Measurements from ENCODE around the gene AJAP1. TPM values are rescaled to one million over a fixed set of nuclear protein-coding genes. Genes with fewer than 3 reads are reported as not detected.

AJAP1 gene
- polyA plus RNA-seq, 1 of the 3 experiments (the other 2 are of a cell fraction) = not detected

DNA sequence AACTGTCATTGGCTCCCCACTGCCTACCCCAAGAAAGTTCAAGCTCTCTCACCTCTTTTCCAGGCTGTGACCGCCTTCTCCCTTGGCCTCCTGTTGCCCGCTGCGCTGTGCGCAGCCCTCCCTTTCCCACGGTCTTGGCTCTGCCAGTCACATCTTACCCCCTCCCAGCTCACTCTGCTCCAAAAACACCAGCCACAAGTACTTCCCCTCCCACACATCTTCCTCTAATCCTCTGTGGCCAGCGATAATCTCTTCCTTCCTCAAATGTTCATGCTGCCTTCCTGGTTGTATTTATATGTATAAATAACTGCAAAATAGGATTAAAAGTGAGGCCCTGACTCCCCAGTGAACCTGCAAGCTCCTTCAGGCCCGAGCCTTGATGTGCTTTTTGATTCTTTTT, 81.8 kb downstream of the AJAP1 start:
- H3K9me2 ChIP-seq = no peaks in the 10 kb centered on the region
- H3K27me3 ChIP-seq (ENCODE audit: insufficient read depth) = no peaks in the 10 kb centered on the region
- no peak for DNase-seq
- no peaks in the 10 kb centered on the region for H3K79me2 ChIP-seq (ENCODE audit: insufficient read depth)
- no peaks in the 10 kb centered on the region for H3F3A ChIP-seq (replicated peaks; ENCODE audit: insufficient read depth)
- 60% methylated on average over 7 of the region's 7 CpGs for WGBS (ENCODE audit: low lambda C conversion rate)
- no peaks in the 10 kb centered on the region for H4K20me1 ChIP-seq (ENCODE audit: insufficient read depth)
- TF ChIP-seq FOXJ3 (CRISPR knock-in tag; IDR thresholded peaks at IDR 0.05) (no peak), RXRA (IDR thresholded peaks at IDR 0.05; ENCODE audit: borderline replicate concordance, low read depth) (no peak), TAF1 (IDR thresholded peaks at IDR 0.05; ENCODE audit: borderline replicate concordance, low read depth, low read length) (no peak), GATA2 (CRISPR knock-in tag; IDR thresholded peaks at IDR 0.05) (no peak), RCOR1 (IDR thresholded peaks at IDR 0.05; ENCODE audit: low read length) (no peak), YY1 (IDR thresholded peaks at IDR 0.05; ENCODE audit: low read depth) (no peak), EZH2phosphoT487 (IDR thresholded peaks at IDR 0.05; ENCODE audit: borderline replicate concordance, low read depth) (no peak)
- TF ChIP-seq, protein P1, sequence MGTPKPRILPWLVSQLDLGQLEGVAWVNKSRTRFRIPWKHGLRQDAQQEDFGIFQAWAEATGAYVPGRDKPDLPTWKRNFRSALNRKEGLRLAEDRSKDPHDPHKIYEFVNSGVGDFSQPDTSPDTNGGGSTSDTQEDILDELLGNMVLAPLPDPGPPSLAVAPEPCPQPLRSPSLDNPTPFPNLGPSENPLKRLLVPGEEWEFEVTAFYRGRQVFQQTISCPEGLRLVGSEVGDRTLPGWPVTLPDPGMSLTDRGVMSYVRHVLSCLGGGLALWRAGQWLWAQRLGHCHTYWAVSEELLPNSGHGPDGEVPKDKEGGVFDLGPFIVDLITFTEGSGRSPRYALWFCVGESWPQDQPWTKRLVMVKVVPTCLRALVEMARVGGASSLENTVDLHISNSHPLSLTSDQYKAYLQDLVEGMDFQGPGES (IDR thresholded peaks at IDR 0.05; ENCODE audit: low read depth, low read length) = no peak
- TF ChIP-seq, protein P2, sequence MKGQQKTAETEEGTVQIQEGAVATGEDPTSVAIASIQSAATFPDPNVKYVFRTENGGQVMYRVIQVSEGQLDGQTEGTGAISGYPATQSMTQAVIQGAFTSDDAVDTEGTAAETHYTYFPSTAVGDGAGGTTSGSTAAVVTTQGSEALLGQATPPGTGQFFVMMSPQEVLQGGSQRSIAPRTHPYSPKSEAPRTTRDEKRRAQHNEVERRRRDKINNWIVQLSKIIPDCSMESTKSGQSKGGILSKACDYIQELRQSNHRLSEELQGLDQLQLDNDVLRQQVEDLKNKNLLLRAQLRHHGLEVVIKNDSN (IDR thresholded peaks at IDR 0.05; ENCODE audit: borderline replicate concordance, low read depth) = no peak
- TF ChIP-seq, protein P3, sequence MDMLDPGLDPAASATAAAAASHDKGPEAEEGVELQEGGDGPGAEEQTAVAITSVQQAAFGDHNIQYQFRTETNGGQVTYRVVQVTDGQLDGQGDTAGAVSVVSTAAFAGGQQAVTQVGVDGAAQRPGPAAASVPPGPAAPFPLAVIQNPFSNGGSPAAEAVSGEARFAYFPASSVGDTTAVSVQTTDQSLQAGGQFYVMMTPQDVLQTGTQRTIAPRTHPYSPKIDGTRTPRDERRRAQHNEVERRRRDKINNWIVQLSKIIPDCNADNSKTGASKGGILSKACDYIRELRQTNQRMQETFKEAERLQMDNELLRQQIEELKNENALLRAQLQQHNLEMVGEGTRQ (IDR thresholded peaks at IDR 0.05; ENCODE audit: borderline replicate concordance, low read depth, low read length) = no peak
- CTCF ChIA-PET = interaction anchor here (0.8 to 1.1 kb wide), 2 partner anchors 19 to 47 kb away, joined by 3 read pairs; no protein-coding TSS in a partner anchor
- no peaks in the 10 kb centered on the region for H3K9me3 ChIP-seq
- H3K4me3 ChIP-seq (ENCODE audit: low read depth in 2 of 2, low read length in 1 of 2) = no peak overlapping the region
- no peak overlapping the region for H3K27ac ChIP-seq (ENCODE audit: low read depth in 2 of 2, low read length in 1 of 2)
- H3K9ac ChIP-seq = no peak overlapping the region
- POLR2A ChIA-PET = no interaction called here
- no peak overlapping the region for H3K4me2 ChIP-seq
- no peak overlapping the region for H2AFZ ChIP-seq (ENCODE audit: low read depth)
- H3K4me1 ChIP-seq (ENCODE audit: control insufficient read depth in 1 of 2, insufficient read depth in 2 of 2, low read depth in 1 of 2, low read length in 1 of 2) = no peaks in the 10 kb centered on the region
- H3K36me3 ChIP-seq (replicated peaks in 1 of 2; ENCODE audit: control insufficient read depth in 1 of 2, insufficient read depth in 2 of 2, low read length in 1 of 2) = no peaks in the 10 kb centered on the region

DNA sequence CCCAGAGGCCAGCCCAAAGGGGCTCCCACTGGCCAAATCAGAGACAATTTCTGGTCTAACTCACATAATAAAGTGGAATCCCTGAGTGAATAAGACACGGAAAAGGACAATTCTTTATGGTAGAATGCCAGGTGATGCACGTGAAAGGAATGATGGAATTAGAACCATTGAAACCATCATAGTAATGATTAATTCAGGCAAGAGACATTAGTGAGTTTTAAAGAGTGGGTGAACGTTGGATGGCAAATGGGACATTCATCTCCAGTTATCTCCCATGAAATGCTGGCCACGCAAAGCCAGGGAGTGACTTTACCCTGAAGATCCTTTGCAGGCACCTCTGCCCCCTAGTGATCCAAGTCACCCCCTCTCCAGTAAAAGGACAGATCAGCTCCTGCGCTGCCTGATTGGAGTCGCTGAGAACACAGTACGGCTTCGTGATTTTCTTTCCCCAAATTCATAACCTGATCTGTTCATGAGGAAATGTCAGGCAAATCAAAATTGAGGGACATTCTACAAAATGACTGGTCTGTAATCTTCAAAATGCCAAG, 87.5 kb downstream of the AJAP1 start:
- Histone ChIP-seq H2AFZ (ENCODE audit: low read depth) (no peak overlapping the region), H3K4me3 (ENCODE audit: low read depth in 2 of 2, low read length in 1 of 2) (no peak overlapping the region), H3K9ac (no peak overlapping the region), H3K27ac (ENCODE audit: low read depth in 2 of 2, low read length in 1 of 2) (no peak overlapping the region), H3K9me3 (no peaks in the 10 kb centered on the region), H3K36me3 (replicated peaks in 1 of 2; ENCODE audit: control insufficient read depth in 1 of 2, insufficient read depth in 2 of 2, low read length in 1 of 2) (no peaks in the 10 kb centered on the region), H3F3A (replicated peaks; ENCODE audit: insufficient read depth) (no peaks in the 10 kb centered on the region), H3K27me3 (ENCODE audit: insufficient read depth) (no peaks in the 10 kb centered on the region), H3K4me1 (ENCODE audit: control insufficient read depth in 1 of 2, insufficient read depth in 2 of 2, low read depth in 1 of 2, low read length in 1 of 2) (peaks cover 0 to 2% of the 10 kb centered on the region in 2 experiments; a peak in 1 of 4 replicates), H3K9me2 (no peaks in the 10 kb centered on the region), H4K20me1 (ENCODE audit: insufficient read depth) (no peaks in the 10 kb centered on the region), H3K4me2 (no peak overlapping the region), H3K79me2 (ENCODE audit: insufficient read depth) (no peaks in the 10 kb centered on the region)
- 39% methylated on average over 8 of the region's 8 CpGs for WGBS (ENCODE audit: low lambda C conversion rate)
- POLR2A ChIA-PET = no interaction called here
- no peak for DNase-seq
- CTCF ChIA-PET = no interaction called here
- TF ChIP-seq NRF1 (IDR thresholded peaks at IDR 0.05; ENCODE audit: low read depth, low read length) = no peak
- no peak for TF ChIP-seq CHD2 (IDR thresholded peaks at IDR 0.05; ENCODE audit: low read length, partially characterized antibody)
- TF ChIP-seq REST (IDR thresholded peaks at IDR 0.05; ENCODE audit: low read depth, low read length) = no peak
- no peak for TF ChIP-seq RCOR1 (IDR thresholded peaks at IDR 0.05; ENCODE audit: low read length)
- no peak for TF ChIP-seq MEF2A (IDR thresholded peaks at IDR 0.05; ENCODE audit: borderline replicate concordance, low read depth)
- TF ChIP-seq TEAD4 (IDR thresholded peaks at IDR 0.05; ENCODE audit: borderline replicate concordance, insufficient read depth) = no peak
- TF ChIP-seq, protein P4, sequence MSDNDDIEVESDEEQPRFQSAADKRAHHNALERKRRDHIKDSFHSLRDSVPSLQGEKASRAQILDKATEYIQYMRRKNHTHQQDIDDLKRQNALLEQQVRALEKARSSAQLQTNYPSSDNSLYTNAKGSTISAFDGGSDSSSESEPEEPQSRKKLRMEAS (IDR thresholded peaks at IDR 0.05; ENCODE audit: low read depth) = no peak
- TF ChIP-seq POLR2AphosphoS5 (IDR thresholded peaks at IDR 0.05; ENCODE audit: low read depth, low read length) = no peak
- TF ChIP-seq FOXM1 (IDR thresholded peaks at IDR 0.05; ENCODE audit: low read depth) = no peak
- TF ChIP-seq GABPA (IDR thresholded peaks at IDR 0.05; ENCODE audit: low read depth) = no peak
- TF ChIP-seq EP300 (IDR thresholded peaks at IDR 0.05; ENCODE audit: borderline replicate concordance in 1 of 2, low read depth in 1 of 2, low read length in 1 of 2) = no peak
- TF ChIP-seq SMC3 (IDR thresholded peaks at IDR 0.05; ENCODE audit: low read depth, low read length) = no peak
- no peak for TF ChIP-seq RFX5 (IDR thresholded peaks at IDR 0.05; ENCODE audit: low read length)

Measured in SK-N-SH (cell line).